Fibroblast of the aortic adventitia (primary cell): ENCODE data around the gene HOXA4. TPM values are rescaled to one million over a fixed set of nuclear protein-coding genes. Genes with fewer than 3 reads are reported as not detected.

Source experiments
- DNase-seq: peaks from one replicate; pipeline ENCODE4 v3.0.0-alpha.2; 2010; ENCODE audit warnings: low read depth
- H3K4me3 ChIP-seq: 2 replicates; pipeline ENCODE4 v1.5.1; 2011; ENCODE audit warnings: low read depth, mild to moderate bottlenecking, control low read depth, low read length, moderate library complexity
- total RNA-seq: library from RNA; depleted of rRNA; stranded (reverse); fragments of >200 nt; gene quantifications from 2 replicates; pipeline ENCODE4 v1.2.3, GENCODE V29; 2012; ENCODE audit warnings: low replicate concordance
- TF ChIP-seq, protein P1 (sequence below): IDR thresholded peaks from 2 replicates; pipeline ENCODE4 v1.5.1; 2011; ENCODE audit warnings: mild to moderate bottlenecking, low read length, control low read depth, inconsistent platforms; ENCODE audit not compliant: insufficient read depth

Gene HOXA4
- total RNA-seq, 1 donor: 0.99 TPM

DNA sequence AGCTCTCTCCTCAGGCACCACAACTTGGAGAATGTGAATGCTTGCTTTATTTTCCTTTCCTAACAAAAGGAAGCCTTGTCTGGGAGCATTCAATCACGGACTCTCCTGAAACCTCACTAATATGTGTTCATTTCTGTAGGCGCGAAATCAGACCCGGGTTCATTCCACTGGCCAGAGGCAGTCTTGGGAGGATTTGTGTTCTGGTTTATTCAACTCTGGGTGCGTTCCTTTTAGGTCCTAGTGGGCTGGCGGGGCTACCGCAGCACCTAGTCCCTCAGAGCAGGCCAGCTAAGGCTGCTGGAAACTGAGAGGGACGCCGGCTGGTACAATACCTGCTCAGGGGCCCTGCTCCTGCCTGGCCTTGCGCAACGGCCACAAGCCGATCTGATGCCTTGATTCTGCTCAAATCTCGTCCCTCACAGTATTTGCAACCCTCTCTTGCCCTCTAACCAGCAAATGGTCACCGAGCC lies 7.5 kb downstream of the HOXA4 start:
- TF ChIP-seq, protein P1, sequence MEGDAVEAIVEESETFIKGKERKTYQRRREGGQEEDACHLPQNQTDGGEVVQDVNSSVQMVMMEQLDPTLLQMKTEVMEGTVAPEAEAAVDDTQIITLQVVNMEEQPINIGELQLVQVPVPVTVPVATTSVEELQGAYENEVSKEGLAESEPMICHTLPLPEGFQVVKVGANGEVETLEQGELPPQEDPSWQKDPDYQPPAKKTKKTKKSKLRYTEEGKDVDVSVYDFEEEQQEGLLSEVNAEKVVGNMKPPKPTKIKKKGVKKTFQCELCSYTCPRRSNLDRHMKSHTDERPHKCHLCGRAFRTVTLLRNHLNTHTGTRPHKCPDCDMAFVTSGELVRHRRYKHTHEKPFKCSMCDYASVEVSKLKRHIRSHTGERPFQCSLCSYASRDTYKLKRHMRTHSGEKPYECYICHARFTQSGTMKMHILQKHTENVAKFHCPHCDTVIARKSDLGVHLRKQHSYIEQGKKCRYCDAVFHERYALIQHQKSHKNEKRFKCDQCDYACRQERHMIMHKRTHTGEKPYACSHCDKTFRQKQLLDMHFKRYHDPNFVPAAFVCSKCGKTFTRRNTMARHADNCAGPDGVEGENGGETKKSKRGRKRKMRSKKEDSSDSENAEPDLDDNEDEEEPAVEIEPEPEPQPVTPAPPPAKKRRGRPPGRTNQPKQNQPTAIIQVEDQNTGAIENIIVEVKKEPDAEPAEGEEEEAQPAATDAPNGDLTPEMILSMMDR: no peak
- peak; percentile 40 for DNase-seq
- H3K4me3 ChIP-seq: peak overlapping the region; percentile 53

DNA sequence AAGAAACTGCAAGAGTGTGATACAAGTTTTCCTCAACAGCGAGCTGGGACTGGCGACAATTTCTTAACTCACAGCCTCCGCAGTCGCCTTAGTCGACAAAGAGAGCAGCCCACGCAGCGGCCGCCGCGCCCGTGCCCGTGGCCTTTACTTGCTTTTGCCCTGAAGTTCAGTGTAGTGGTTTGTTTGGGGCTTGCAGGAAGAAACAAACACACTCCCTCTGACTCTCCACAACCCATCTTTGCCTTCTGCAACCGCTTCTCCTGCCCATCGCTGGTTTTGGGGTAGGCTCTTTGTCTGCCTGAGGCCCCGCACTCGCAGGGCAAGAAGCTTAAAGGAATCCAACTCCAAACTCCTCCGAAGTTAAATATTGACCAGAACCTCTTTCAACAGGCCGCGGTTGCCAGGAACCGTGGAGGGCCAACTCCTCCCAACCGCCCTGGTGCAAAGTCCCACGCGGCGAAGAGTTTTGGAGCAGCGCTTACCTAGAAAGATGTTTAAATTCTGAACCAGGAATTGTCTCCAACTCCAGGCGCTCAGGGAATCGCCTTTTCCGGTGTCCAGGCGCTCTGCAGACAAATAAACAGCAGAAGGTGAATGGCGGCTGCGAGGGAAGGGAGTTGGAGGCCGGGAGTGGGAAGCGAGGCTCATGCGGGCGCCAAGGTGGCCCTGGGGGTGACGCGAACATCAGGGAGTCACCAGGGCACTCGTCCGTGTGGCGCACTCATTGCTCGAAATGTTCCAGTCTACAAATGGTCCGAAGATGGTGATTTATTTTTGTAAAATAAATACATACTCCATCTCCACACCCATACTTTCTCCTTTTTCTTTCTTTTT lies 8.3 kb downstream of the HOXA4 start:
- peak overlapping the region; percentile 53 for H3K4me3 ChIP-seq
- DNase-seq: peak; percentile 26
- TF ChIP-seq, protein P1: no peak

DNA sequence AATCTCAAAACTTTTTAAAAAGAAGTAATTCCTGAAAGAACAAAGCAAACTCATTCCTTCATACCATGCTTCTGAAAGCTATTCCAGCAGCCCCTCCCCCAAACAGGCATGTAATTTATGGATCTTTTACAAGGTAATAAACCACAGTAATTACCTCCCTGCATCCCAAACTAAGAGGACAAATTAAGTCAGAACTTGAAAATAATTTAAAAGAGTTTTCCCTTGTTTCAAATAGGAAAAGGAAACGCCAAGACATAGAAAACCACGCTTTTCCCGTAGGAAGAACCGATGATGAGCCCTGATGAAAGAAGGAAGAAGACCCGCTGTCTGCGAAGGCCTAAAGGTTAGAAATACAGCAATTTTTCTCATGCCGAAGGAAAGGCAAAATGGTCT lies 8.9 kb downstream of the HOXA4 start:
- no peak for DNase-seq
- TF ChIP-seq, protein P1: no peak
- peak overlapping the region; percentile 53 for H3K4me3 ChIP-seq

DNA sequence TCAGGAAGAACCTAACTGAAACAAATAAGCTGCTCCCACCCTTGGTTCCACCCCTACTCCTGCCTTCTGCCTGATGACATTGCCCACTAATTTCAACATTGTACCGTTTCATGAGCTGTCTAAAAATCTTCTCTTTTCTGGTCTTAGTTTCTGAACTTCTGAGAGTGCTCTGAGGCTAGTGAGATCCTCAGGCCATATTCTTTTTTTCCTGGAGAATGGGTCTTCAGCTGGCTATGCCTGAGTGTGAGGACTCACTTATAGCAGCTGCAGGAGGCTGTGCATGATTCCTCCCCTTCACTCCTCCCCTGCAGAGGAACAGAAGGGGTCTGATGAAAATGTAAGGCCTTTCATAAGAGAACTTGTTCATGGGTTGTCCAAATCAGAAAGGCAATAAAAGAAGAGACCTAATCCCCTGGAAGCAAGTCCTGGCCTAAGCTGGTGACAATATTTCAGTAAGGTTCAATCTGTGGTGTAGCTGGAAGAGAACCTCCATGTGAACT lies 11.1 kb downstream of the HOXA4 start:
- DNase-seq: no peak
- TF ChIP-seq, protein P1: no peak
- H3K4me3 ChIP-seq: no peak overlapping the region

DNA sequence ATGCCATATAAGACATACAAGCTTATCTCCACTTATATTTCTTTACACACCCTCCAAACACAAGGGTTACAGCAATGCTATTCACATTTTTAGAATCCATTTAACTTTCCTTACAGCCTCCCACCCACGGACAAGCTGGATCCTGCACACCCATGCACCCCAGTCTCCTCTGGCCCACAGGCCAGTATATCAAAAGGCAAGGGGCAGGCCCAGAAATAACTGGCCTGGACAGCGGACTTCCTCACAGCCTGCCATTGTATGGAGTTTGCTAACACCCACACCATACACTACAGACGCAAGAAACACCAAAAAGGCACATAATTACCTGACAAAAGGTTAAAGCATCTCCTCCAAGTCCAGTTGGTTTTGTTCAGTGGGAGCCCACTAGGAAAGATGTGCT lies 12.0 kb downstream of the HOXA4 start:
- H3K4me3 ChIP-seq: peak overlapping the region; percentile 72
- TF ChIP-seq, protein P1: no peak
- no peak for DNase-seq

DNA sequence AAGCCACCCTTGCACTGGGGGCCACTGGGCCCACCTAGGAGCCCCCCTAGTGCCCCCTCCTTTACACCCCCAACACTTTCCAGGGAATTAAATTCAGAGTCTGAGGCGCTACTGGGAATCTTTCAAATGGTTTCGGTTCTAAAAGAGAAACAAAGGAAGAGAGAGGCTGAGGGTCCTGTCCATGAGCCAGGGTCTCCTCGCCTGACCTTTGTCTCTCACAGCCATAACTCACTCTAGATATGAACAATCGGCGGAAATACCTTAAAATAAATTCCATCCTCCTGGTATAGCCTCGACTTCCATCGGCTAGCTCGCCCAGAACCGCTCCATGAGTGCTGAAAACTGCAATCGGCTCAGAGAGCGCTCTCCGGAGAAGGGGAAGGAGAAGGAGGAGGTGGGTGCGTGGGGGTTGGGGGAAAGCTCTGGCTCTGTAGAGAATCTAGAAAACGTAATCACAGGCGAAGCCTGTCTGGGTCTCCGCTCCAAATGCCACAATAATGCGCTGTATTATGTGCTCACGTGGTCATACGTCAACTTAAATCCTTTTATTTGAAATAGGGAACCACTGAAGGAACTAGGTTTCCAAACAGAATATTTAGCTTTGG lies 12.6 kb downstream of the HOXA4 start:
- TF ChIP-seq, protein P1: no peak
- H3K4me3 ChIP-seq: peak overlapping the region; percentile 72
- peak; percentile 79 for DNase-seq
